Keratinocyte (primary cell): ENCODE results near the gene EYA4. TPM values are rescaled to one million over a fixed set of nuclear protein-coding genes. Genes with fewer than 3 reads are reported as not detected.

ENCODE experiments used
- DNase-seq: peaks from one replicate; pipeline ENCODE4 v3.0.0-alpha.2; 2011; ENCODE audit warnings: low read depth, missing footprints, low spot score
- FAIRE-seq: peaks from 2 replicates; lab custom pipeline; 2011; peaks lifted over from hg19 to GRCh38; lab: Jason Lieb, UNC
- H2AFZ ChIP-seq: 2 replicates; pipeline ENCODE4 v1.6.0; 2012; ENCODE audit warnings: low read length, control low read depth, inconsistent platforms; ENCODE audit not compliant: control insufficient read depth
- H3K27ac ChIP-seq: 2 replicates; pipeline ENCODE4 v1.5.1; 2011; ENCODE audit warnings: low read length; ENCODE audit not compliant: control insufficient read depth, insufficient read depth
- H3K27me3 ChIP-seq: 3 replicates; pipeline ENCODE4 v1.6.0; 2011; ENCODE audit warnings: low read length; ENCODE audit not compliant: control insufficient read depth, insufficient read depth; ENCODE audit errors: extremely low read depth
- H3K36me3 ChIP-seq, 2 experiments: 2 replicates in 1 of 2; 3 replicates in 1 of 2; pipeline ENCODE4 v1.5.1; 2011; ENCODE audit warnings: low read length in 2 of 2, mild to moderate bottlenecking in 1 of 2; ENCODE audit not compliant: control insufficient read depth in 2 of 2, insufficient read depth in 2 of 2; ENCODE audit errors: extremely low read depth in 1 of 2
- H3K4me1 ChIP-seq: 3 replicates; pipeline ENCODE4 v1.5.1; 2011; ENCODE audit warnings: low read length; ENCODE audit not compliant: control insufficient read depth, insufficient read depth; ENCODE audit errors: extremely low read depth
- H3K4me2 ChIP-seq: 3 replicates; pipeline ENCODE4 v1.6.0; 2011; ENCODE audit warnings: low read depth, low read length; ENCODE audit not compliant: control insufficient read depth, insufficient read depth; ENCODE audit errors: extremely low read depth
- H3K4me3 ChIP-seq, 3 experiments: fragments of 200-600 bp in 1 of 3; sonication (generic) in 1 of 3; 2 replicates in 2 of 3; 3 replicates in 1 of 3; pipeline ENCODE4 v1.5.1; 2011 to 2016; ENCODE audit warnings: low read length in 3 of 3, mild to moderate bottlenecking in 3 of 3, control low read depth in 2 of 3, inconsistent platforms in 1 of 3, low read depth in 1 of 3, mixed read lengths in 1 of 3, mixed run types in 1 of 3, moderate library complexity in 1 of 3; ENCODE audit not compliant: control insufficient read depth in 2 of 3, insufficient read depth in 2 of 3; ENCODE audit errors: extremely low read depth in 1 of 3
- H3K79me2 ChIP-seq: 2 replicates; pipeline ENCODE4 v1.6.0; 2012; ENCODE audit warnings: low read length; ENCODE audit not compliant: control insufficient read depth, insufficient read depth
- H3K9ac ChIP-seq: 3 replicates; pipeline ENCODE4 v1.6.0; 2011; ENCODE audit warnings: low read length; ENCODE audit not compliant: control insufficient read depth, insufficient read depth; ENCODE audit errors: extremely low read depth
- H3K9me1 ChIP-seq: 3 replicates; pipeline ENCODE4 v1.6.0; 2011; ENCODE audit warnings: low read length; ENCODE audit not compliant: control insufficient read depth, insufficient read depth; ENCODE audit errors: extremely low read depth
- H3K9me3 ChIP-seq: 2 replicates; pipeline ENCODE4 v1.5.1; 2012; ENCODE audit warnings: low read depth, low read length; ENCODE audit not compliant: control insufficient read depth
- H4K20me1 ChIP-seq: 3 replicates; pipeline ENCODE4 v1.6.0; 2011; ENCODE audit warnings: low read length; ENCODE audit not compliant: control insufficient read depth, insufficient read depth; ENCODE audit errors: extremely low read depth
- EZH2 ChIP-seq: IDR thresholded peaks from one replicate; pipeline ENCODE4 v1.6.1; 2012; ENCODE audit warnings: inconsistent platforms, mild to moderate bottlenecking, low read length, moderate library complexity
- dilution Hi-C: fragments of 300-500 bp; cut with MboI; formaldehyde crosslinking; loops from one replicate; pipeline ENCODE4 v1.7.0; 2020; ENCODE audit warnings: low sequenced_read_pairs; ENCODE audit not compliant: extremely low pct_ligation_motif_present
- polyA plus RNA-seq, 5 experiments: library from polyadenylated mRNA; depleted of rRNA in 3 of 5; stranded (reverse) in 3 of 5; stranded (forward) in 1 of 5; unstranded in 1 of 5; fragments of >200 nt; gene quantifications; 1 replicate in 1 of 5; 2 replicates in 3 of 5; 3 replicates in 1 of 5; pipeline versions ENCODE4 v1.2.1 to v1.2.3, GENCODE V29; 2011 to 2012; ENCODE audit warnings: missing spikeins in 2 of 5, low read depth in 1 of 5, low replicate concordance in 1 of 5
- TF ChIP-seq, protein P1 (sequence below), 3 experiments: IDR thresholded peaks in 1 of 3; conservative IDR thresholded peaks in 1 of 3; optimal IDR thresholded peaks in 1 of 3; 2 replicates in 2 of 3; 3 replicates in 1 of 3; pipeline versions ENCODE3 to v1.5.1; 2011; ENCODE audit warnings: low read length in 3 of 3, mild to moderate bottlenecking in 3 of 3, moderate library complexity in 2 of 3, control low read depth in 1 of 3, inconsistent platforms in 1 of 3; ENCODE audit not compliant: insufficient read depth in 2 of 3; ENCODE audit errors: extremely low read depth in 1 of 3

EYA4 gene
- polyA plus RNA-seq, 1 donor (not counting 4 experiments of a cell fraction or from before 2014, with no cell fraction given) = 0.01 TPM

GRCh38 chr6:133353061-133353460 lies 111.9 kb downstream of the EYA4 start:
- FAIRE-seq (no peak), DNase-seq (no peak)
- Histone ChIP-seq H3K27ac (no peak overlapping the region), H3K4me1 (no peaks in the 10 kb centered on the region), H3K4me2 (no peak overlapping the region), H2AFZ (no peak overlapping the region), H3K9me3 (no peaks in the 10 kb centered on the region), H4K20me1 (no peaks in the 10 kb centered on the region), H3K36me3 (no peaks in the 10 kb centered on the region), H3K9me1 (no peaks in the 10 kb centered on the region), H3K79me2 (no peaks in the 10 kb centered on the region), H3K9ac (no peak overlapping the region), H3K27me3 (no peaks in the 10 kb centered on the region), H3K4me3 (no peak overlapping the region)
- TF ChIP-seq, protein P1, sequence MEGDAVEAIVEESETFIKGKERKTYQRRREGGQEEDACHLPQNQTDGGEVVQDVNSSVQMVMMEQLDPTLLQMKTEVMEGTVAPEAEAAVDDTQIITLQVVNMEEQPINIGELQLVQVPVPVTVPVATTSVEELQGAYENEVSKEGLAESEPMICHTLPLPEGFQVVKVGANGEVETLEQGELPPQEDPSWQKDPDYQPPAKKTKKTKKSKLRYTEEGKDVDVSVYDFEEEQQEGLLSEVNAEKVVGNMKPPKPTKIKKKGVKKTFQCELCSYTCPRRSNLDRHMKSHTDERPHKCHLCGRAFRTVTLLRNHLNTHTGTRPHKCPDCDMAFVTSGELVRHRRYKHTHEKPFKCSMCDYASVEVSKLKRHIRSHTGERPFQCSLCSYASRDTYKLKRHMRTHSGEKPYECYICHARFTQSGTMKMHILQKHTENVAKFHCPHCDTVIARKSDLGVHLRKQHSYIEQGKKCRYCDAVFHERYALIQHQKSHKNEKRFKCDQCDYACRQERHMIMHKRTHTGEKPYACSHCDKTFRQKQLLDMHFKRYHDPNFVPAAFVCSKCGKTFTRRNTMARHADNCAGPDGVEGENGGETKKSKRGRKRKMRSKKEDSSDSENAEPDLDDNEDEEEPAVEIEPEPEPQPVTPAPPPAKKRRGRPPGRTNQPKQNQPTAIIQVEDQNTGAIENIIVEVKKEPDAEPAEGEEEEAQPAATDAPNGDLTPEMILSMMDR (optimal IDR thresholded peaks at IDR 0.05 in 1 of 3, IDR thresholded peaks at IDR 0.05 in 1 of 3, conservative IDR thresholded peaks at IDR 0.05 in 1 of 3; ENCODE audit: extremely low read depth in 1 of 3, insufficient read depth in 2 of 3, low read length in 3 of 3) = no peak
- no peak for TF ChIP-seq EZH2
- dilution Hi-C loops = no loop called here

- H3K9ac ChIP-seq = no peak overlapping the region
- H3K79me2 ChIP-seq = no peaks in the 10 kb centered on the region
- H3K27ac ChIP-seq = no peak overlapping the region
- no peaks in the 10 kb centered on the region for H3K9me3 ChIP-seq
- no peak for FAIRE-seq
- H3K4me2 ChIP-seq = no peak overlapping the region
- no peak overlapping the region for H3K4me3 ChIP-seq
- H3K36me3 ChIP-seq = no peaks in the 10 kb centered on the region
- no peaks in the 10 kb centered on the region for H3K9me1 ChIP-seq
- H2AFZ ChIP-seq = no peak overlapping the region
- H3K27me3 ChIP-seq = no peaks in the 10 kb centered on the region
- TF ChIP-seq, protein P1 (optimal IDR thresholded peaks at IDR 0.05 in 1 of 3, IDR thresholded peaks at IDR 0.05 in 1 of 3, conservative IDR thresholded peaks at IDR 0.05 in 1 of 3; ENCODE audit: extremely low read depth in 1 of 3, insufficient read depth in 2 of 3, low read length in 3 of 3) = no peak
- TF ChIP-seq EZH2 = no peak
- DNase-seq = no peak
- no peaks in the 10 kb centered on the region for H4K20me1 ChIP-seq
- H3K4me1 ChIP-seq = no peaks in the 10 kb centered on the region
- dilution Hi-C loops = no loop called here
Measured at GRCh38 chr6:133355922-133356321, 114.8 kb downstream of the EYA4 start.
